GM12872 (cell line): ENCODE results near the gene PRUNE2.

Experiments
- TF ChIP-seq, protein P1 (sequence below): IDR thresholded peaks from 3 replicates; pipeline ENCODE4 v1.5.1; 2011; ENCODE audit warnings: low read depth, mild to moderate bottlenecking, low read length, moderate library complexity; ENCODE audit not compliant: insufficient read depth

The PRUNE2 gene

GRCh38 chr9:76676857-76677256, 229.1 kb downstream of the PRUNE2 start:
- TF ChIP-seq, protein P1, sequence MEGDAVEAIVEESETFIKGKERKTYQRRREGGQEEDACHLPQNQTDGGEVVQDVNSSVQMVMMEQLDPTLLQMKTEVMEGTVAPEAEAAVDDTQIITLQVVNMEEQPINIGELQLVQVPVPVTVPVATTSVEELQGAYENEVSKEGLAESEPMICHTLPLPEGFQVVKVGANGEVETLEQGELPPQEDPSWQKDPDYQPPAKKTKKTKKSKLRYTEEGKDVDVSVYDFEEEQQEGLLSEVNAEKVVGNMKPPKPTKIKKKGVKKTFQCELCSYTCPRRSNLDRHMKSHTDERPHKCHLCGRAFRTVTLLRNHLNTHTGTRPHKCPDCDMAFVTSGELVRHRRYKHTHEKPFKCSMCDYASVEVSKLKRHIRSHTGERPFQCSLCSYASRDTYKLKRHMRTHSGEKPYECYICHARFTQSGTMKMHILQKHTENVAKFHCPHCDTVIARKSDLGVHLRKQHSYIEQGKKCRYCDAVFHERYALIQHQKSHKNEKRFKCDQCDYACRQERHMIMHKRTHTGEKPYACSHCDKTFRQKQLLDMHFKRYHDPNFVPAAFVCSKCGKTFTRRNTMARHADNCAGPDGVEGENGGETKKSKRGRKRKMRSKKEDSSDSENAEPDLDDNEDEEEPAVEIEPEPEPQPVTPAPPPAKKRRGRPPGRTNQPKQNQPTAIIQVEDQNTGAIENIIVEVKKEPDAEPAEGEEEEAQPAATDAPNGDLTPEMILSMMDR = no peak

GRCh38 chr9:76667521-76667957, 238.4 kb downstream of the PRUNE2 start:
- TF ChIP-seq, protein P1 = no peak

DNA sequence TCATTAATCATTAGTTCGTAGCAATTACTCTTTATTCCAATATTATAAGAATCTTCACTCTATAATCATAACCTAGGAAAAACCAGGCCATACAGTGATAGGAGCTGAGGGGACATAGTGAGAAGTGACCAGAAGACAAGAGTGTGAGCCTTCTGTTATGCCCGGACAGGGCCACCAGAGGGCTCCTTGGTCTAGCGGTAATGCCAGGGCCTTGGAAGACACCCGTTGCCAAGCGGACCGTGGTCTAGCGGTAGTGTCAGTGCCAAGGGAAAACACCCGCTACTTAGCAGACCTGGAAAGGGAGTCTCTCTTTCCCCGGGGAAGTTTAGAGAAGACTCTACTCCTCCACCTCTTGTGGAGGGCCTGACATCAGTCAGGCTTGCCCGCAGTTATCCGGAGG, 239.9 kb downstream of the PRUNE2 start:
- TF ChIP-seq, protein P1 = peak; percentile 50; the same call in 2 of the 3 replicates

DNA sequence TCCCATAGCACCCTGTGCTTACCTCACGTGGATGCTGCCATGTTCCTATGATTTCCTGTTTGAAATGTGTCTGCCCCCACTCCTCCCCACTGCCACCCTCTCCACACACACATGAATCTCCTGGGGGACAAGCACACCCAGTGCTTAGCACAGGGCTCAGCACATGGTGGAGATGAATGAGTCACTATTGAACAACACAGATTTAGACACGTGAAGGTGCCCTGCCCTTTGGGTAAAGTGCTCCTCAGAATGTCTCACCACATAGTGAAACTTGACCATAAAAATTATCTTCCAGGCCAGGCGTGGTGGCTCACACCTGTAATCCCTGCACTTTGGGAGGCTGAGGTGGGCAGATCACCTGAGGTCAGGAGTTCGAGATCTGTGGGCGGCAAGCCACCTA, 240.5 kb downstream of the PRUNE2 start:
- TF ChIP-seq, protein P1 = no peak

- TF ChIP-seq, protein P1 = no peak
Observed at GRCh38 chr9:76664120-76664519, 241.8 kb downstream of the PRUNE2 start.

DNA sequence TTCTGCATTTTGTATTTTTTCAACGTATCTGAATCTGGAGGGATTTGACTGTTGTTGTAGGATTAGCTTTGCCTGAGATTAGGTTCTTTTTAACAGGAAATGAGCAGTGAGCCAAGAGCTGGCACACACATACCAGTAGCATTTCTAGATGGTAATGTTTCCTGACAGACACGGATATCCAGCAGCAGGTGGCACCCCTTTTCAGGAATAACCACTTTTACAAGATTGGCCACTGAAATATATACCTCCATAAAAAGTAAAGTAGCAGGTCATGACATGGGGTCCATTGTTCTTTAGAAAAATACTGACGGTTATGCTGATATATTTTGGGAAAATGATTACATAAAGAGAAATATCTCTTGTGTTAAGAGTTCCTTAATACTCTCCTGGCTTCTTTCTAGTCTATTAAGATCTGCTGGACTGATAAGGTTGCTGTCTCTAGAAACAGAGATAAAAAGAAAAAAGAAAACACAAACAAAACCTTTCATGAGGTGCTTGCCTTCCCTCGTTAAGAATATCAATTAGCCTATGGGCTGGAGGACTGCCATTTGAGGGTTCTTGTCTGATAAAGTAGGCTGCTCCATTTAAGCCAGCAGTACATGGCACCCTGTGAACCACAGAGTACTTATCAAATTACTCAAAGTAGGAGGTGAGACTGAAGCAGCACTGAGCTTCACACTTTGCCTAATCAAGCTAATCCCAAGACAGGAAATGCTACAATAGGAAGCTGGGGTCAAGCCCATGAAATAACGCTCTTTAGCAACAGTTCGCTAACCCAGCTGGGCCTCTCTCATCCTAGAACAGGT, 243.2 kb downstream of the PRUNE2 start:
- TF ChIP-seq, protein P1 = no peak

- TF ChIP-seq, protein P1 = peak; percentile 52; the same call in 2 of the 3 replicates
Observed at GRCh38 chr9:76658510-76659231, 247.2 kb downstream of the PRUNE2 start.
